A549 (cell line): ENCODE measurements around the gene PRKG1. TPM values are rescaled to one million over a fixed set of nuclear protein-coding genes. Genes with fewer than 3 reads are reported as not detected.

Source experiments
- ATAC-seq, 2 experiments: fragments of 200-7000 bp in 1 of 2; fragments of >200 bp in 1 of 2; cut with Nextera tagmentation in 1 of 2; cut with Tn5 transposase in 1 of 2; 3 replicates each; pipeline versions ENCODE4 v1.8.0 to v1.9.1; 2018 to 2020; ENCODE audit warnings: mild to moderate bottlenecking in 1 of 2, moderate library complexity in 1 of 2
- CTCF ChIA-PET: fragments of 300-600 bp; sonication (Branson Sonifier 250); formaldehyde crosslinking; extraction: SDS; loops from one replicate; lab custom pipeline; 2021; ENCODE audit warnings: antibody characterized with exemption, inconsistent platforms; lab: Yijun Ruan, JAX
- POLR2A ChIA-PET: fragments of 350-600 bp; formaldehyde crosslinking; extraction: SDS; loops from one replicate; lab custom pipeline; 2021; ENCODE audit warnings: antibody characterized with exemption, inconsistent platforms; lab: Yijun Ruan, JAX
- DNase-seq, 2 experiments: peaks; one replicate each; pipeline versions ENCODE4 v3.0.0 to v3.0.0-alpha.2; 2011 to 2016; ENCODE audit warnings: low read depth in 1 of 2, low spot score in 1 of 2
- FAIRE-seq: peaks from 2 replicates; lab custom pipeline; 2011; peaks lifted over from hg19 to GRCh38; lab: Jason Lieb, UNC
- H3K27ac ChIP-seq, 2 experiments: fragments of >200 bp; sonication (Bioruptor Twin); formaldehyde crosslinking; 3 replicates each; pipeline ENCODE4 v1.5.1; 2016 to 2017
- H3K4me1 ChIP-seq: fragments of >200 bp; sonication (Bioruptor Twin); formaldehyde crosslinking; 3 replicates; pipeline ENCODE4 v1.6.1; 2016
- H3K4me2 ChIP-seq: fragments of >200 bp; sonication (Bioruptor Twin); formaldehyde crosslinking; 3 replicates; pipeline ENCODE4 v1.6.1; 2016
- H3K4me3 ChIP-seq: fragments of >200 bp; sonication (Bioruptor Twin); formaldehyde crosslinking; 3 replicates; pipeline ENCODE4 v1.5.1; 2016
- H3K9me3 ChIP-seq: fragments of >200 bp; sonication (Bioruptor Twin); formaldehyde crosslinking; 3 replicates; pipeline ENCODE4 v1.6.1; 2016
- BHLHE40 ChIP-seq: IDR thresholded peaks from 2 replicates; pipeline ENCODE4 v1.6.1; 2012; ENCODE audit warnings: low read depth, low read length, inconsistent platforms
- CBX2 ChIP-seq: fragments of 200-600 bp; sonication (generic); IDR thresholded peaks from 2 replicates; pipeline ENCODE4 v1.6.1; 2016; ENCODE audit warnings: low read depth, mild to moderate bottlenecking, borderline replicate concordance
- CEBPB ChIP-seq, 2 experiments: fragments of >200 bp in 1 of 2; sonication (Bioruptor Twin) in 1 of 2; formaldehyde crosslinking in 1 of 2; IDR thresholded peaks; 2 replicates each; pipeline ENCODE4 v1.6.1; 2012 to 2016
- CHD4 ChIP-seq: fragments of 200-600 bp; sonication (generic); IDR thresholded peaks from 2 replicates; pipeline ENCODE4 v1.6.1; 2016; ENCODE audit warnings: antibody characterized with exemption, mild to moderate bottlenecking, borderline replicate concordance
- EHF ChIP-seq: fragments of 250-450 bp; sonication (Bioruptor Pico); IDR thresholded peaks from 2 replicates; pipeline ENCODE4 v1.5.0; 2020; ENCODE audit warnings: mild to moderate bottlenecking
- EHMT2 ChIP-seq: fragments of 200-600 bp; sonication (generic); IDR thresholded peaks from 2 replicates; pipeline ENCODE4 v1.6.1; 2016; ENCODE audit warnings: antibody characterized with exemption, low read depth, mild to moderate bottlenecking, moderate library complexity
- EP300 ChIP-seq, 2 experiments: fragments of >200 bp; sonication (Bioruptor Twin); formaldehyde crosslinking; IDR thresholded peaks; 2 replicates in 1 of 2; 3 replicates in 1 of 2; pipeline ENCODE4 v1.6.1; 2016 to 2017
- FOSL2 ChIP-seq, 2 experiments: fragments of 450-650 bp in 1 of 2; fragments of >200 bp in 1 of 2; sonication (Bioruptor Twin) in 1 of 2; formaldehyde crosslinking; IDR thresholded peaks; 2 replicates each; pipeline versions ENCODE4 v1.5.0 to v1.6.1; 2016 to 2020; ENCODE audit warnings: mild to moderate bottlenecking in 1 of 2, moderate library complexity in 1 of 2
- GATA3 ChIP-seq: IDR thresholded peaks from 2 replicates; pipeline ENCODE4 v1.6.1; 2012; ENCODE audit warnings: borderline replicate concordance
- HOXA7 ChIP-seq: fragments of 250-450 bp; sonication (Bioruptor Pico); IDR thresholded peaks from 2 replicates; pipeline ENCODE4 v1.5.0; 2020; ENCODE audit warnings: mild to moderate bottlenecking, moderate library complexity
- KDM1A ChIP-seq: fragments of 200-600 bp; sonication (generic); IDR thresholded peaks from 2 replicates; pipeline ENCODE4 v1.6.1; 2016; ENCODE audit warnings: low read depth, mild to moderate bottlenecking
- KDM5A ChIP-seq: fragments of 200-600 bp; sonication (generic); IDR thresholded peaks from 2 replicates; pipeline ENCODE4 v1.6.1; 2016; ENCODE audit warnings: antibody characterized with exemption, mild to moderate bottlenecking
- NPAS2 ChIP-seq: fragments of 250-450 bp; sonication (Bioruptor Pico); IDR thresholded peaks from 2 replicates; pipeline ENCODE4 v1.8.0; 2022; ENCODE audit warnings: mild to moderate bottlenecking, moderate library complexity, borderline replicate concordance
- PBX3 ChIP-seq: IDR thresholded peaks from 2 replicates; pipeline ENCODE4 v1.6.1; 2012
- RARB ChIP-seq: fragments of 250-450 bp; sonication (Bioruptor Pico); IDR thresholded peaks from 2 replicates; pipeline ENCODE4 v1.8.0; 2021; ENCODE audit warnings: mild to moderate bottlenecking, moderate library complexity
- RFX5 ChIP-seq: fragments of 450-650 bp; IDR thresholded peaks from 2 replicates; pipeline ENCODE4 v1.7.1; 2014; ENCODE audit warnings: antibody characterized with exemption, mild to moderate bottlenecking, moderate library complexity
- RNF2 ChIP-seq: fragments of 200-600 bp; sonication (generic); IDR thresholded peaks from 2 replicates; pipeline ENCODE4 v1.6.1; 2016; ENCODE audit warnings: low read depth, mild to moderate bottlenecking, antibody characterized with exemption, moderate library complexity, borderline replicate concordance
- SMC3 ChIP-seq: fragments of >200 bp; sonication (Bioruptor Twin); formaldehyde crosslinking; IDR thresholded peaks from 3 replicates; pipeline ENCODE4 v1.6.1; 2018; ENCODE audit warnings: inconsistent platforms
- TFCP2L1 ChIP-seq: fragments of 250-450 bp; sonication (Bioruptor Pico); IDR thresholded peaks from 2 replicates; pipeline ENCODE4 v1.5.0; 2021; ENCODE audit warnings: mild to moderate bottlenecking
- USF2 ChIP-seq: fragments of 450-650 bp; IDR thresholded peaks from 2 replicates; pipeline ENCODE4 v1.6.1; 2014; ENCODE audit warnings: antibody characterized with exemption
- ZC3H11A ChIP-seq: fragments of 450-650 bp; IDR thresholded peaks from 2 replicates; pipeline ENCODE4 v1.6.1; 2014; ENCODE audit warnings: antibody characterized with exemption, mild to moderate bottlenecking
- WGBS: methylation state at CpG from one replicate; pipeline ENCODE4 v1.1.6; 2017; ENCODE audit errors: missing lambda C conversion rate; 5-methylcytosine and 5-hydroxymethylcytosine counted together
- polyA plus RNA-seq, 4 experiments: library from polyadenylated mRNA; depleted of rRNA in 3 of 4; stranded (reverse); fragments of >200 nt; fragmentation: RNase III in 1 of 4; extraction: RNeasy Plus Mini Kit Qiagen cat#74134 plus additional on column Dnase treatment in 1 of 4; gene quantifications; 2 replicates in 3 of 4; 3 replicates in 1 of 4; pipeline ENCODE4 v1.2.3, GENCODE V29; 2011 to 2017
- TF ChIP-seq, protein P1 (sequence below): fragments of 250-450 bp; sonication (Bioruptor Pico); IDR thresholded peaks from 2 replicates; pipeline ENCODE4 v1.5.0; 2021; ENCODE audit warnings: mild to moderate bottlenecking, moderate library complexity, borderline replicate concordance
- TF ChIP-seq, protein P2 (sequence below): fragments of 250-450 bp; sonication (Bioruptor Pico); IDR thresholded peaks from 2 replicates; pipeline ENCODE4 v1.5.0; 2020; ENCODE audit warnings: low read depth, mild to moderate bottlenecking, moderate library complexity
- TF ChIP-seq, protein P3 (sequence below): fragments of >200 bp; sonication (Bioruptor Twin); formaldehyde crosslinking; IDR thresholded peaks from 3 replicates; pipeline ENCODE4 v1.5.1; 2016

The PRKG1 gene
- polyA plus RNA-seq, 2 of the 4 experiments (the other 2 are of a cell fraction), result not detected

DNA sequence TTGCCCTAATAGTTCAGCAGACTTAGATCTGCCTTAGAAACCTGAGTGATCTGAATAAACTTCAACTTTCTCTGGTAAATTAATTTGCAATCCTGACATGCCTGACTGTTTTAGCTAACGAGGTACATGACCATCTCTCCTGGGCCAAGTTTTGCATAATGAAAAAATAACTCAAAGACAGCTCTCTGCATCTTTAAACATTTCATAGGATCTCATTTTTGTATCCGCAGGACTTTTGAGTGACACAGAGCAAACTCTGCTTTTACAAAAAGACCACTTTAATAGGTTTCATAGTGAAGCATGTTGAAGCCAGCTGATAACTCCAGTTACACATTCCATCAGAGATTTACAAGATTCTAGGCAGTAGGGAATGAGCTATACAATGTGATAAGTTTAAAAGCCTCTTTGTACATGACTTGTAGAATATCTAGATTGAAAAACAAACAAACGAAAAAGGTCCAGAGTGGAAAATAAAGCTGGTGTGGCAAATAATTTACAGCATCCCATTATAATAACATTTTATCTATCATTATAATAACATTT lies 2.1 kb downstream of the PRKG1 start:
- FAIRE-seq, result no peak
- no peak for ATAC-seq
- ChIA-PET CTCF (no interaction called here), POLR2A (no interaction called here)
- DNase-seq, result no peak
- H3K9me3 ChIP-seq, result no peaks in the 10 kb centered on the region
- H3K27ac ChIP-seq, result no peak overlapping the region
- H3K4me1 ChIP-seq, result peaks cover 2% of the 10 kb centered on the region; the same call in 1 of the 3 replicates
- no peak overlapping the region for H3K4me2 ChIP-seq
- 30% methylated on average over 3 of the region's 3 CpGs for WGBS
- no peak overlapping the region for H3K4me3 ChIP-seq
- TF ChIP-seq GATA3 (no peak), USF2 (no peak), KDM1A (no peak), RARB (CRISPR knock-in tag) (no peak)
- TF ChIP-seq, all 56 proteins: peak for 0

- POLR2A ChIA-PET, result no interaction called here
- whole genome bisulfite sequencing, result 10% methylated on average over 3 of the region's 3 CpGs
- TF ChIP-seq BHLHE40 (no peak), RFX5 (no peak), GATA3 (no peak), NPAS2 (CRISPR knock-in tag) (no peak), EHMT2 (no peak), EHF (CRISPR knock-in tag) (no peak), FOSL2 (IDR thresholded peaks at IDR 0.05) (no peak), FOSL2 (CRISPR knock-in tag; IDR thresholded peaks at IDR 0.05) (no peak), RNF2 (no peak)
- TF ChIP-seq, protein P1, sequence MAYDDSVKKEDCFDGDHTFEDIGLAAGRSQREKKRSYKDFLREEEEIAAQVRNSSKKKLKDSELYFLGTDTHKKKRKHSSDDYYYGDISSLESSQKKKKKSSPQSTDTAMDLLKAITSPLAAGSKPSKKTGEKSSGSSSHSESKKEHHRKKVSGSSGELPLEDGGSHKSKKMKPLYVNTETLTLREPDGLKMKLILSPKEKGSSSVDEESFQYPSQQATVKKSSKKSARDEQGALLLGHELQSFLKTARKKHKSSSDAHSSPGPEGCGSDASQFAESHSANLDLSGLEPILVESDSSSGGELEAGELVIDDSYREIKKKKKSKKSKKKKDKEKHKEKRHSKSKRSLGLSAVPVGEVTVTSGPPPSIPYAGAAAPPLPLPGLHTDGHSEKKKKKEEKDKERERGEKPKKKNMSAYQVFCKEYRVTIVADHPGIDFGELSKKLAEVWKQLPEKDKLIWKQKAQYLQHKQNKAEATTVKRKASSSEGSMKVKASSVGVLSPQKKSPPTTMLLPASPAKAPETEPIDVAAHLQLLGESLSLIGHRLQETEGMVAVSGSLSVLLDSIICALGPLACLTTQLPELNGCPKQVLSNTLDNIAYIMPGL (CRISPR knock-in tag), result no peak
- TF ChIP-seq, protein P2, sequence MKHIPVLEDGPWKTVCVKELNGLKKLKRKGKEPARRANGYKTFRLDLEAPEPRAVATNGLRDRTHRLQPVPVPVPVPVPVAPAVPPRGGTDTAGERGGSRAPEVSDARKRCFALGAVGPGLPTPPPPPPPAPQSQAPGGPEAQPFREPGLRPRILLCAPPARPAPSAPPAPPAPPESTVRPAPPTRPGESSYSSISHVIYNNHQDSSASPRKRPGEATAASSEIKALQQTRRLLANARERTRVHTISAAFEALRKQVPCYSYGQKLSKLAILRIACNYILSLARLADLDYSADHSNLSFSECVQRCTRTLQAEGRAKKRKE (CRISPR knock-in tag), result no peak
- TF ChIP-seq, all 56 proteins: peak for 0
- no peaks in the 10 kb centered on the region for H3K9me3 ChIP-seq
- H3K4me1 ChIP-seq, result peaks cover 2% of the 10 kb centered on the region; the same call in 1 of the 3 replicates
- no peak overlapping the region for H3K27ac ChIP-seq
- CTCF ChIA-PET, result no interaction called here
- ATAC-seq (no peak), FAIRE-seq (no peak), DNase-seq (no peak)
- no peak overlapping the region for H3K4me3 ChIP-seq
- no peak overlapping the region for H3K4me2 ChIP-seq
Observed at GRCh38 chr10:51077074-51077473, 2.8 kb downstream of the PRKG1 start.

GRCh38 chr10:51077507-51077906 lies 3.2 kb downstream of the PRKG1 start:
- H3K4me2 ChIP-seq, result no peak overlapping the region
- DNase-seq (no peak), FAIRE-seq (no peak), ATAC-seq (no peak)
- POLR2A ChIA-PET, result no interaction called here
- TF ChIP-seq, protein P3, sequence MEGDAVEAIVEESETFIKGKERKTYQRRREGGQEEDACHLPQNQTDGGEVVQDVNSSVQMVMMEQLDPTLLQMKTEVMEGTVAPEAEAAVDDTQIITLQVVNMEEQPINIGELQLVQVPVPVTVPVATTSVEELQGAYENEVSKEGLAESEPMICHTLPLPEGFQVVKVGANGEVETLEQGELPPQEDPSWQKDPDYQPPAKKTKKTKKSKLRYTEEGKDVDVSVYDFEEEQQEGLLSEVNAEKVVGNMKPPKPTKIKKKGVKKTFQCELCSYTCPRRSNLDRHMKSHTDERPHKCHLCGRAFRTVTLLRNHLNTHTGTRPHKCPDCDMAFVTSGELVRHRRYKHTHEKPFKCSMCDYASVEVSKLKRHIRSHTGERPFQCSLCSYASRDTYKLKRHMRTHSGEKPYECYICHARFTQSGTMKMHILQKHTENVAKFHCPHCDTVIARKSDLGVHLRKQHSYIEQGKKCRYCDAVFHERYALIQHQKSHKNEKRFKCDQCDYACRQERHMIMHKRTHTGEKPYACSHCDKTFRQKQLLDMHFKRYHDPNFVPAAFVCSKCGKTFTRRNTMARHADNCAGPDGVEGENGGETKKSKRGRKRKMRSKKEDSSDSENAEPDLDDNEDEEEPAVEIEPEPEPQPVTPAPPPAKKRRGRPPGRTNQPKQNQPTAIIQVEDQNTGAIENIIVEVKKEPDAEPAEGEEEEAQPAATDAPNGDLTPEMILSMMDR, result no peak
- TF ChIP-seq NPAS2 (CRISPR knock-in tag) (no peak), KDM5A (no peak), CEBPB (IDR thresholded peaks at IDR 0.05) (no peak), CHD4 (no peak), EP300 (IDR thresholded peaks at IDR 0.05) (no peak), RNF2 (no peak), ZC3H11A (no peak), PBX3 (no peak), FOSL2 (IDR thresholded peaks at IDR 0.05) (no peak), FOSL2 (CRISPR knock-in tag; IDR thresholded peaks at IDR 0.05) (no peak), HOXA7 (CRISPR knock-in tag) (no peak), SMC3 (no peak), CBX2 (no peak), TFCP2L1 (no peak)
- peaks cover 2% of the 10 kb centered on the region; the same call in 1 of the 3 replicates for H3K4me1 ChIP-seq
- no peaks in the 10 kb centered on the region for H3K9me3 ChIP-seq
- CTCF ChIA-PET, result no interaction called here
- H3K27ac ChIP-seq, result no peak overlapping the region
- H3K4me3 ChIP-seq, result no peak overlapping the region
